ENCODE results near the gene TEX13B. TPM values are rescaled to one million over a fixed set of nuclear protein-coding genes. Genes with fewer than 3 reads are reported as not detected.
A peak's percentile ranks its signal among the peaks of the same experiment; 100 is the strongest.

TEX13B gene
- total and polyA plus RNA-seq, 2 experiments from 2014 or later: not detected

GRCh38 chrX:108022491-108023089, 40.4 kb upstream of the TEX13B start:
- TF ChIP-seq CTCF (IDR thresholded peaks at IDR 0.05; ENCODE audit: low read depth, low read length): no peak
- Histone ChIP-seq H3K9me3 (ENCODE audit: low read depth) (no peaks in the 10 kb centered on the region), H3K27ac (no peak overlapping the region), H3K4me3 (no peak overlapping the region), H3K4me1 (ENCODE audit: low read depth) (no peaks in the 10 kb centered on the region), H3K36me3 (no peaks in the 10 kb centered on the region), H3K27me3 (no peaks in the 10 kb centered on the region)
- no peak for DNase-seq (ENCODE audit: low read depth in 1 of 2, low spot score in 1 of 2)

DNA sequence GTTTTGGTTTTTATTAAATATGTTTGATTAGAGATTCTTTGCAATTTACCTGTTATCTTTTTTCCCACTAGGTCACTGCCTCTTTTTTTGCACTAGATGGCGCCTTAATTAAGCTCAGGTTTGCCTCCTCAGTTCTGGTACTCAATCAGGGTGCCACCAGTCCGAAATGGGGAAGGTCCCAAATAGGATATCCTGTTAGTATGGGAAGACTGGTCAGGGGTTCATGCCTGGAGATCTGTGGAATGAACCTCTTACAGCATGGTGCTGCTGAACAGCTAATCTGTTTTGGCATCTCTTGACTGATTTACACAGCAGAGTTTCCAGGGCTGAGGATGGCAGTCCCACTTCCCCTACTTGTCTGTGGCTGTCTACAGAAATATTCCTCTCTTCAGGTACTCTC, 38.5 kb upstream of the TEX13B start:
- H3K27me3 ChIP-seq: no peaks in the 10 kb centered on the region

GRCh38 chrX:108019382-108019875, 37.3 kb upstream of the TEX13B start:
- no peaks in the 10 kb centered on the region for H3K4me1 ChIP-seq (ENCODE audit: low read depth)
- DNase-seq (ENCODE audit: low read depth in 1 of 2, low spot score in 1 of 2): no peak
- no peak overlapping the region for H3K4me3 ChIP-seq
- H3K27ac ChIP-seq: no peak overlapping the region
- H3K27me3 ChIP-seq: no peaks in the 10 kb centered on the region
- H3K9me3 ChIP-seq (ENCODE audit: low read depth): no peaks in the 10 kb centered on the region
- no peak for TF ChIP-seq CTCF (IDR thresholded peaks at IDR 0.05; ENCODE audit: low read depth, low read length)
- no peaks in the 10 kb centered on the region for H3K36me3 ChIP-seq

More for the DNA sequence above, 38.5 kb upstream of the TEX13B start:
- no peak overlapping the region for H3K27ac ChIP-seq
- H3K4me3 ChIP-seq: no peak overlapping the region
- peak; percentile 54 for TF ChIP-seq CTCF (IDR thresholded peaks at IDR 0.05; ENCODE audit: low read depth, low read length)
- DNase-seq (ENCODE audit: low read depth in 1 of 2, low spot score in 1 of 2): peak; percentile 16 to 25
- no peaks in the 10 kb centered on the region for H3K9me3 ChIP-seq (ENCODE audit: low read depth)
- no peaks in the 10 kb centered on the region for H3K4me1 ChIP-seq (ENCODE audit: low read depth)
- no peaks in the 10 kb centered on the region for H3K36me3 ChIP-seq

GRCh38 chrX:108018656-108019381, 36.6 kb upstream of the TEX13B start:
- TF ChIP-seq CTCF (IDR thresholded peaks at IDR 0.05; ENCODE audit: low read depth, low read length): no peak
- no peaks in the 10 kb centered on the region for H3K27me3 ChIP-seq
- H3K36me3 ChIP-seq: no peaks in the 10 kb centered on the region
- no peak for DNase-seq (ENCODE audit: low read depth in 1 of 2, low spot score in 1 of 2)
- no peaks in the 10 kb centered on the region for H3K9me3 ChIP-seq (ENCODE audit: low read depth)
- no peak overlapping the region for H3K27ac ChIP-seq
- no peak overlapping the region for H3K4me3 ChIP-seq
- no peaks in the 10 kb centered on the region for H3K4me1 ChIP-seq (ENCODE audit: low read depth)

GRCh38 chrX:108001218-108001814, 19.1 kb upstream of the TEX13B start:
- TF ChIP-seq CTCF (IDR thresholded peaks at IDR 0.05; ENCODE audit: low read depth, low read length): peak; percentile 62
- Histone ChIP-seq H3K27me3 (no peaks in the 10 kb centered on the region), H3K4me1 (ENCODE audit: low read depth) (no peaks in the 10 kb centered on the region), H3K4me3 (no peak overlapping the region), H3K36me3 (no peaks in the 10 kb centered on the region), H3K9me3 (ENCODE audit: low read depth) (no peaks in the 10 kb centered on the region), H3K27ac (no peak overlapping the region)
- DNase-seq (ENCODE audit: low read depth in 1 of 2, low spot score in 1 of 2): peak; percentile 66 to 70
